HG02970 (cell line): ENCODE measurements around the gene CTPS2.
"Not testable (repeated sequence)": the region's sequence is repeated elsewhere in the genome, so short reads cannot be mapped to it uniquely, and the experiment has no call there.

Experiments
- ATAC-seq: cut with Tn5 transposase; IDR thresholded peaks from one replicate; pipeline ENCODE4 v1.9.1; 2021; ENCODE audit warnings: mild to moderate bottlenecking, moderate library complexity, moderate number of reproducible peaks; ENCODE audit not compliant: unreplicated experiment, low FRiP score

The CTPS2 gene

DNA sequence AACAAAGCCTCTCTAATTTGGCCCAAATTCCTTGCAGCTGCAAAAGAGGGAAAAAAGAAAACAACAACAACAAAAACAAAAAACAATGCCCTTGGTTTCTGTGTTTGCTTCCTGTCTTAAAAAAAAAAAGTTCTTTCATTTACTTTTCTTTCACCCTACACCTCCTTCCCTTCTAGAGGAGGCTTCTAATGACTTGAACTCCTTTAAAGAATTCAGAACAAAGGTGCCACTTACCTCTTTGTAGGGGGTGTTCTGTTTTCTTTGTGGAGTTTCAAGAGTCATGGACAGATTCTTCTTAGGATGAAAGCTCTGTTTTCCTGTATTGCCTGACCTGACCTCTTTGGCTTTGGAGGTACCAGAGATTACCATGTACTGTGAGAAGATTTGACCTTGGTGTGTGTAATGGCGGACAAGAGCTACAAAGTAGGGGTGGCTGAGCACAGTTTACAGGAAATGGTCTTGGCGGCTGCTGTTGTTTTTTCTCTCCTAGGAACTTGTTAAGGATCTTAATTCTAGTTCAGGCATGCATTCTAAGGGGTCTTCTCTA lies 134.9 kb downstream of the CTPS2 start:
- ATAC-seq, result no peak

DNA sequence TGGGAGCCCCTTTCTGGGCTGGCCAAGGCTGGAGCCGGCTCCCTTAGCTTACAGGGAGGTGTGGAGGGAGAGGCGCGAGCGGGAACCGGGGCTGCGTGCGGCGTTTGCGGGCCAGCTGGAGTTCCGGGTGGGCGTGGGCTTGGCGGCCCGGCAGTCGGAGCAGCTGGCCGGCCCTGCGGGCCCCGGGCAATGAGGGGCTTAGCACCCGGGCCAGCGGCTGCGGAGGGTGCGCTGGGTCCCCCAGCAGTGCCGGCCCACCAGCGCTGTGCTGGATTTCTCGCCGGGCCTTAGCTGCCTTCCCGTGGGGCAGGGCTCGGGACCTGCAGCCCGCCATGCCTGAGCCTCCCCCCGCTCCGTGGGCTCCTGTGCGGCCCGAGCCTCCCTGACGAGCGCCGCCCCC lies 137.1 kb downstream of the CTPS2 start:
- not testable (repeated sequence) for ATAC-seq

DNA sequence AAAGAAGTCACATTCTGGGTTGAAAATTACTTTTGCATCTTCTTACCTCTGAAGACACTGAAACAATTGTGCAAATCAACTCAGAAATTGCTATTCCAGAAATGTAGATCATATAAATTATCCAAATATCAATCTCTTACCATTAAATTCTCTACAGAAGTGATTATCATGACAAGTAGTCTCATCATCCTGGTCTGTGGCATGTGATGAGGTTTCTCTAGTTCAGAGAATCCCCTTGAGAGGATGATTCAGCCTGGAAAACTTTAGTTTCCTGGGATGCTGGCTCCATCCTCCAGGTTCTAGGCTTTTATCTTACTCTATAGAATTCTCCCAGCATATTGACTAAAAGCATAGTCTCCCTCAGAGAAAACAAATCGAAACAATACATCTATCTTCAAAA lies 138.7 kb downstream of the CTPS2 start:
- ATAC-seq, result no peak

DNA sequence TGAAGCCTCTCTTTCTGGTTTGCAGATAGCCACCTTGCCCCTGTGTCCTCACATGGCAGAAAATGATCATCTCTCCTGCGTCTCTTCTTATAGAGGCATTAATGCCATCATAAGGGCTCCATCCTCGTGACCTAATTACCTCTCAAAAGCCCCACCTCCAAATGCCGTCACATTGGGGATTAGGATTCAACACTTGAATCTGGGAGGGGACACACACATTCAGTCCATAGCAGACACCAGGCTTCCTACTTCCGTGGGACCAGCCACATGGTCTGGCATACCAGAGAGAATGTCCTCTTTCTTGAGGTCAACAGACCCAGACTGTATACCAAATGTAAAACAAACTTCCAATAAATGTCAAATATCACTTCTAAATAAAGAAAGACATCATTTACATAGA lies 144.8 kb downstream of the CTPS2 start:
- no peak for ATAC-seq

DNA sequence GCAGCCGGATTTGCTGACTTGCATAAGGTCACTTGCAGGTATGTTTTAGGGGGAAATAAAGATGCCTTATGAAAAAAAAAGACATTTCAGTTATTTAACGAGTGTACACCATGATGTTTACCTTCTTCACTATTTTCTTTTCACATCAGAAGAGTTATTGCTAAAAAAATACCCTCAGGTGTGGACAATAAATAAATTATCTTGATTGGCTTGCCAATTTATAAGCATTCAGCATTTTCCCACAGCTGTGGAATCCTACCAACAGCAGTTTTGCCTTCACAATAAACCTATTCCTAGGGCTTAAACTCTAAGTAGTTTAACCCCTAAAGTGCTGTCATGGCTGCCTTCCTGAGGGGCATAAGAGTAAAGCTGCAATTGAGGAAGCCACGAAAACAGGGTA lies 145.9 kb downstream of the CTPS2 start:
- ATAC-seq, result no peak

DNA sequence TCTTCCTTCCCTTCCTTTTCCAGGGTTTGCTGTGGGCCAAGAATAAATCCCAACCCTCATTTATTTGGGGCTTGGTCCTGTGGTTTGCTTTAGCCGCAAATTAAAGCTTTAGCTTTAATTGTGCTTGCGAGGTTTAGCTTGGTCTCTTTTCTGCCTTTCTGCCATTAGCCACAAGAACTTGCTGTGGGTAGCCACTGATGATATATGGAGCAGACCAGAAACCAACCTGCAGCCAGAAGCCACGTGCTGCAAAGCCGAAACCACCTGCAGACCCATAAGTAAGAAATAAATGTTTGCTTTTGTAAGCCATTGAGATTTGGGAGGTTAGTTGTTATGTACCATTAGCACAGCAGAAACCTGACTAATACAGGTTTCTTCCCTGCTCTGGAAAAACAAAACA lies 152.3 kb downstream of the CTPS2 start:
- no peak for ATAC-seq

DNA sequence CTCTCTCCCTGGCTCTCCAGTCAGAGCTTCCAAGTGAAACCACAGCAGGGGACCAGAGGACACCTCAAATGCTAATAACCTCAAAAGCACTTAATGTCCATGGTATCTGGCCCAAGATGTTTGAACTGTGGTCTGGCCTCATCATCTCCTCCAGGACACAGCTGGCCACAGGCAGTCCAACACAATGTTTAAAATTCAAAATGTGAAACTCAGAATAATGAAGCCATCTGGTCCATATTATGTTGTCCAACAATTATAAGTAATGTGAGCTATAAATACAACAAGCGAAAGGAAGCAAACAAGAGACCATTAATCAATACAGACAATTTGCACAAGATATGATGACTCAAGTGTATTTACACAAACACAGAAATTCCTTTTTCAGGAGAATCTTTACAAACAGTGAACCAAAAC lies 153.3 kb downstream of the CTPS2 start:
- ATAC-seq, result no peak

DNA sequence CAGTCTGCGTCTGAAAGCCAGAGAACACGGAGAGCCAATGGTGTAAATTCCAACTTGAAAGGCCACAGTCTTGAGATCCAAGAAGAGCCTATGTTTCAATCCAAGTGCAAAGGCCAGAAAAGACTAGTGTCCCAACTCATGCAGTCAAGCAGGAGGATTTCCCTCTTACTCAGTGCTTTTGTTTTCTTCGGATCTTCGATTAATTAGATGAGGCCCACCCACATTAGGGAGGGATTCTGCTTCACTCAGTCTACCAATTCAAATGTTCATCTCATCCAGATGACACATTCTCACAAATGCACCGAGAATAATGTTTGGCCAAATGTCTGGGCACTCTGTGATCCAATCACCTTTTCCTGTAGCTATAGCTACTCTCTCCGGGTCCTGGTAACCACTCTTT lies 154.0 kb downstream of the CTPS2 start:
- ATAC-seq, result no peak

DNA sequence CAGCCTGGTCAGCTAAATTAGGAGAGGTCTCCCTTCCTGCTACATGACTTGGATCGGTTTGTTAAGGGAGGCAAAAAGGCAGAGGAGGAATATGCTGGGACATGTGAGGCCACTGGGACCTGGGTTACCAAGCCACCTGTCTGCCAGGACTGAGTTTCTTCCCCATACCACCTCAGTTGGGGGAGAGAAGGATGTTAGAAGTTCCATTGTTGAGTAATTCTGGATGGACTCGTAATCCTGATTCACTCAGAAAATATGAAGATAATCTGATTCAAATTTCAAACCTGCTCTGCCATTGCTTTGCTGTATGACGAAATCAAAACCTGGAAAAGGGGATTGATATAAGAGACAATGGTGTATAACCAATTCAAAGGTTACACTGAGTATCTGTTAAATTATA lies 159.9 kb downstream of the CTPS2 start:
- ATAC-seq, result no peak

DNA sequence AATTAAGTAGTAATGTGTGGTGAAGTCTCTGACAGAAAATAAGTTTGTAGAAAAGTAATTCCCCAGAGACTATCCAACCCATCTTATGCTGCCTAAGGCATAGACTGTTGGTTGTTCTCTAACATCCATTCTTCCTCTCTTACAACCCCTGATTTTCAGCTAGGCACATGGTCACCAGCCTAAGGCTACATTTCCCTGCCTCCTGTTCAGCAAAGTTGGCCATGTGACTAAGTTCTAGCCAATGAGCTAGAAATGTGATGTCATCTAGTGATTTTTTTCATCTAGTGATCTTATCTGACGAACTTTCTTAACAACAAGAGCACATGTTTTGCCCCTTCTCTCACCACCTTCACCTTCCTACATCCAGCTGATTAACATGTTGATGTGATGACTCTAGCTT lies 164.8 kb downstream of the CTPS2 start:
- no peak for ATAC-seq

DNA sequence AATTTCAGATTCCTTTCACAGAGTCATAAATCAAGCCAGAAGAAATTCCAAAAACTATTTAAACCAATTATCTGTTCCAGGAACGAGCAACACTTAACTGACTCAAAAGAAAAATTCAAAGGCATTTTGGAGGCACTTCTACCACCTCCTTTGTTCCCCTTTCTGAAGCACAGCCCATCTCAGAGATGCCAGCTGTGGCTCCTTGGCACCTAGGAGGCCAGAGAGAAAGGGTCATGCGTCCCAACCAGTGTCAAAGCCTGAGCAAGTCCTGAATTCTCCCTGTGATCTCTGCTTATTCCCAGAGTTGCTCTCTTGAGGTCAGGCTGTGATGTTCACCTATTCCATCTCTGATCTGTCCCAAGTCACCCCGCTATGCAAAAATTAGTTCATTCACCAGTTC lies 167.5 kb downstream of the CTPS2 start:
- ATAC-seq, result no peak
